GF-D8 (cell line): ENCODE data around the gene FOXD4L3.
"Not testable (repeated sequence)": the region's sequence is repeated elsewhere in the genome, so short reads cannot be mapped to it uniquely, and the experiment has no call there.

ENCODE experiments used
- DNase-seq: peaks from one replicate; lab custom pipeline; 2025; lab: John Stamatoyannopoulos, UW

Gene FOXD4L3

GRCh38 chr9:68351689-68352088 is 49.0 kb downstream of the FOXD4L3 start:
- DNase-seq = not testable (repeated sequence)
